ENCODE data around the gene TPM1. TPM values are rescaled to one million over a fixed set of nuclear protein-coding genes. Genes with fewer than 3 reads are reported as not detected.

TPM1 gene
- total RNA-seq, 1 donor from 2014 or later = 2,445 TPM

DNA sequence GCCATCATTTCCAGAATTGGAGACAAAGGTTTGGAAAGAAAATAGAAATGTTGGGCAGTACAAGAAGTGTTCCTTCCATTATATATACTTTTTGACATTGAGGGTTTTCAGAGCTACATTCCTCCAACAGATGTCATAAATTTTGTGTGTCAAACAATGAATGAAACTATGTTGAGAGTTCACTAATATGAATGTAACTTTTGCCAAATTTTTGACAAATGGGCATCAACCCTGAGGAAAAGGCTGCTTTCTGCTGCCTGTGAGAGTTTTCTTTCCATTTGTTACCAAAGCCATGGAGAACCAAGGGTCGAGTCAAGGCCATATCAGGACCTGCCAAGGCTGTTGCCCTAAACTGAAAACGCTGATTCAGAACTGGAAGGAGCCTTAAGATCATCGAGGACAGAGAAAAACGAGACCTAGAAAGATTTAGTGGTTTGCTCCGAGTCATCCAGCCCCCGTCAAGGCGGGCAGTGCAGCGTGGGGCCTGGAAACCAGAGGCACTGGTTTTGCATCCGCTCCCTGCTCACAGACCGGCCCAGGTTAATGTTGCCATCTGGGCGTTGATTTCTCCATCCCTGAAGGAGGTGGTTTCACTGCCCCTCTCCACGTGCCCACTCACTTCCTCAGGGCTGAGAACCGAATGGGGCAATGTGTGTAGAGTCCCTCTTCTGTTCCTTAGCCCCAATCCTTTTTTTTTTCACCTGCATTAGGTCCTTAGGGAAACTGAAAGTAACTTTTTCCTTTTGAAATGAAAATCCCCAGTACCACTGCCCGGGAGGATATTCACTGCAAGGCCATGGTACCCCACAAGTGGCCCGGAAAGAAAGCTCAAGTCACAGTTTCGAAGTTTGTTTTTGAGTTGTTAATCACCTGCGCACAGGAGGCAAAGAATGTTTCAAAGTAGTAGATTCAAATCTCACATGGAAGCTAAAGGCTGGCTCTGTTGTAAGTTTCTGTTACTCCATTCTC is 32.8 kb downstream of the TPM1 start:
- DNase-seq (ENCODE audit: low spot score) = peak; percentile 75

DNA sequence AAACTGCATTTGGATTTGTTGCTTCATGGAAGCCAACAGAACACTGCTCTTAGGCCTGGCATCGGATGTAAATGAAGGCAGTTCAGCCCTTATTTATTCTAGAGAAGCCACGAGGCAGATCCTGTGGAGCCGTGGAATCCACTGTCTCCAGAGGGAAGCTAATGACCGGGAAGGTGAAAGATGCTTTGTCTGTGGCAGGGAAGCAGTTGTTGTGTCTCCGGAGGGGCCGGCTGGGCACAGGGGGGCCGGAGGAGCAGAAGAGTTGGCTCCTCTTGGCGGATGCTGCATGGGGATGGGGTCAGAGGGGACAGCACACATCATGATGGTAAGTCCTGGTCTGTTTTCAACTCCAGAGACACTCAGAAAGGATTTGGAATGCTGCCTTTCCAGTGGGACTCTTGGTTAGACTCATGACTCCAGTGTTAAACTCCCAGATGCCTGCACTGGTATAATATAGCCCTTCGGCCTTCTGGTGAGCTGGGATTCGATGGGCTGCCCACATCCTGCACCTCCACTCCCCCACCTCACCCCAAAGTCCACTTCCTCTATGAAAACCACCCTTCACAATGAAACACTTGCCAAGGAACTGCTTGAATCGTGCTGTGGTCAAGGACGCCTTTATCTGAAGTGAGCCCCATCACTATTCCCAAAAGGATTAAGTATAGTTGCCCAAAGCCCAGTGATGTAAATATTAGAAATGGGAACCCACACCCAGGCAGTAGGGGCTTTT is 33.6 kb downstream of the TPM1 start:
- DNase-seq (ENCODE audit: low spot score) = no peak

DNA sequence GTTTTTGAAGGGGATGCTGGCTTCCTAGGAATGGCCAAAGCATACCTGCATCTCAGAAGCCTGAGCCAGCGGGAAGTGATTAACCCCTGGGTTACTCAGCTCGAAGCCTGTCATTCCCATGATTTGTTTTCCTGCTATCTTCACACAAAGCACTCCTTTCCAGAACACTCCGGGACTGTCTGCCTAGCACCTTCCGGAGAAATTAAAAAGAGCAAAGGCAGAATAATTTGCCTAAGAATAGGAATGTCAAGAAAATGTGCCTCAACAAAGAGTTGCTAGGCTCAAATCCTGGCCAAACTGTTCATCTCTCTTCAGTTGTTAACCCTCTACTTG is 34.1 kb downstream of the TPM1 start:
- DNase-seq (ENCODE audit: low spot score) = no peak

DNA sequence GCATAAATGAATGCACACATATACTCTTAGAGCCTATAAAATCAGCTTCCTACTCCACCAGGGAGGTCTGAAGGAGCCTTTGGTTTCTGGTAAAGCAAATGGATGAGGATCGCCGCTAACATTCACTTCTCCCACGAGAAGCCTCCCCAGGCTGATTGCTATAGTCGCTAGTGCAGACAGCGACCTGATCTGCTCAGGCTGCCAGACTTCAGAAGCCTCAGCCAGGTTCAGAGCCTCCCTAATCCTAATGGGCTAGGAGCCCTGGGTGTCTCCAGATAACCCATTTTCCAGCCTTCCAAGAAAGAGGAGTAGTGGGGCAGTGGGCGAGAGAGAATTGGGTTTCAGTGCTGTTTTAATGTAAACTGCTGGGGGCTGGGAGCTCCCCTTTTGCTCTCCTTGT is 35.4 kb downstream of the TPM1 start:
- peak; percentile 60 for DNase-seq (ENCODE audit: low spot score)

DNA sequence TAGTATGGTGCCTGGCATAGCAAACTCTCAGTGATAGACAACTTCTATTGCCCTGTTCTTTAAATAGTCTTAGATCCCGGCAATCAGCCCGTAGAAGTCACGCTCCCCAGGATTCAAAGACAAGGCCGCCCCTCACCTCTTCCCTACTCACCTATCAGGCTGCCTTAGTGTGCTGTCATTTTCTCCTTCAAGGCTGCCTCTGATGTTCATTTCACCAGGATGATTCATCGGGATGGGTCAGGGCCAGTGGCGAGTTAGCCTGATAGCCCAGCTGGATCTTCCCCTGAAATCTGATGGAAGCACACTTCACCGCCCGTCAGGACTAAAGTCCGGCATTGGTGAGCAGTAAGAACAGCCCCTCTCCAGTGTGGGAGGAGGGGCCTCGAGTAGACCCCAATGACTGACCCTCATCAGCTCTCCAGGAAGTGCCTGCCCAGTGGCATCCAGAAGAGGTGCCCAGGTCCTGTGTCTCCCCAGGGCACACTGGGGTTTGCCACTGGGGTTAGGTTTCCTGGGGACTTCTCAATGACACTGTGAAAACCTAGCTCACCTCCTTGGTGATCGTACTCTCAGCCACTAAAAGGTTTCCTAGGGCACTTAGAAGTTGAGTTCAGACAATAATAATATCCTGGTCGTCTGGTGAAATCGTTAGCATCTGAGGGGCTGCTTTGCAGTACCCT is 37.5 kb downstream of the TPM1 start:
- no peak for DNase-seq (ENCODE audit: low spot score)

DNA sequence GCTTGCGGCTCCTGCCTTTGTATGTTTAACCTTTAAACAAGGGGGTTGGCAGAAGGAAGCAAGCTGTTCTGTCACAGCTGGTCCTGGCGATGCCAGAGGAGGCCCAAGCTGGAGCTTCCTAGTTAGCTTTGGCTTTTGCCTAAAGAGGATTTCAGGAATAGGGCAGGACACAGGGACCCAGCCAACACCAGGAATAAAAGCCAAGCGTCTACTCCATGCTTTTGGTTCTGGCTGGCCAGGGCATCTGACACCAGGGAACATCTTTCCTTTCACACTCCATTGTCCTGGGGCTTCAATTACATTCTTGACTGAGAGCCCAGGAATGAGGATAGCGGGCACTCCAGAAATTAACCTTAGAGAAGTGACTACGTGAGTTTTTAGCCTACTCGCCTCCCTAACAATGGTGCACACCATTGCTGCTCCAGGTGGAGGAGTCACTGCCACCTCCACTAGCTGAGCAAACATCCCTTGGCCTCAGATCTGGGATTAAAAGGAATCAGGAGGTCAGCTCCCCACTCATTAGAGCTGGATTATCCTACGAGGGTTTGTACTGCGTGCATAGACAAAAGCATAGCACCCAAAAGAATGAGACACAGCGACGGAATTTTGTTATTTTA is 38.2 kb downstream of the TPM1 start:
- DNase-seq (ENCODE audit: low spot score) = no peak

DNA sequence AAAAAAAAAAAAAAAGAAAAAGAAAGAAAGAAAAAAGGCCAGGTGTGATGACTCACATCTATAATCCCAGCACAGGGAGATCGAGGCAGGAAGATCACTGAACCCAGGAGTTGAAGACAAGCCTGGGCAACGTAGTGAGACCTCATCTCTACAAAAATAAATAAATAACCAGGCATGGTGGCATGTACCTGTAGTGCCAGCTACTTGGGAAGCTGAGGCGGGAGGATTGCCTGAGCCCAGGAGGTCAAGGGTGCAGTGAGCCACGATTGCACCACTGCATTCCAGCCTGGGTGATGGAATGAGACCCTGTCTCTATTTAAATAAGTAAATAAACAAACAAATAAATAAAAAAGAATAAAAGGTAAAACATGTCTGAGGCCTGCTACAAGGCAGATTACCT is 39.8 kb downstream of the TPM1 start:
- DNase-seq (ENCODE audit: low spot score) = no peak

DNA sequence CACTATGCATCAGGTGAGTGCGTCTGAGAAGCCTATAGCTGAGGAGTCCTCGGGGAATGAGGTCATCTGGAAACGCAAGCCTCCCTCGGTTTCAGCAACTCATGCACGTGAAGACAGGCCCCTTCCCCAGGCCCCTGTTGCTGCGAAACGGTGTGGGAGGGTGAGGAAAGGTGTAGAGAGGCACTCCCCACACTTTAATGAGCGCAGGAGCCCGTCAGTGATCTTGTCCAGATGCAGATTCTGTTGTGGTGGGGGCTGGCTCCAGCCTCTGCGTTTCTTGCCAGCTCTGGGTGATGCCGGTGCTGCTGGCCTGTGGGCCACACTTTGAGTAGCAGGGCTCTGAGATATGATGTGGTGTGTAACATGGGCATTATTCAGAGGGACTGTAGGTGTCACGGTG is 40.5 kb downstream of the TPM1 start:
- DNase-seq (ENCODE audit: low spot score) = peak; percentile 65

DNA sequence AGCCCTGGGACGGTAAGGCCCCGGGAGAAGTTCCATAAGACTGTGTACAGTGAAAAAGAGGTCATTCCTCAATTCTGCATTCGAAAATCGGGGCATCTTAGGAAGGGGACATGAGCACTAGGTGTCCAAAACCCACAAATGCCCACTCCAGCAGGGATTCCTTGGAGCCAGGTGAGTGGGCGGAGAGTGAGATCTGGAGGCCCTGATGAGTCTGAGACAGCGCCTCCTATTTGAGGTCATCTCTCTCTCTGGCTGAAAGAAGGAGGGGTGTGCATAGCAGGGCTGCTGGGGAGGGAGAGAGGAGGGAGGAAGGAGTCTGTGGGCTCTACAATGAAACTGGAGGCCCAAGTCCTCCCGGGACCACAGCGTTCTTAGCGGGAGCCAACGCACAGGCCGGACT is 41.0 kb downstream of the TPM1 start:
- DNase-seq (ENCODE audit: low spot score) = no peak

DNA sequence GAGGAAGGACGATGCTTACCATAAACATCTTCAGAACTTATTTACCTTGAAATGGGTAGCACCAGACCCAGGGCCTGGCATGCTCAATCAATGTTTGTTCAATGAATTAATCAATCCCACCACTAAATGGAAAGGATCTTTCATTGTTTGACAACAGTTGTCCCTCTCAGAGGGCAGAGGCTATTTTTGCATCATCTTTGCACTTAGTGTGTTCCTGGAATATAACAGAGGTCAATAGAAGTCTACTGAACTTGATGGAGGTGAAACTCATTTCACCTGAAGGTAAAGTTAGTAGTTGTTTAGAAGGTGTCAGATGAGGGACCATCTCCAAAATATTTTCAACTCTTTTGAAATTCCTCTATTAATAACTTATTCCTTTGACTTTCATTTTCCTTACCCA is 42.3 kb downstream of the TPM1 start:
- no peak for DNase-seq (ENCODE audit: low spot score)

DNA sequence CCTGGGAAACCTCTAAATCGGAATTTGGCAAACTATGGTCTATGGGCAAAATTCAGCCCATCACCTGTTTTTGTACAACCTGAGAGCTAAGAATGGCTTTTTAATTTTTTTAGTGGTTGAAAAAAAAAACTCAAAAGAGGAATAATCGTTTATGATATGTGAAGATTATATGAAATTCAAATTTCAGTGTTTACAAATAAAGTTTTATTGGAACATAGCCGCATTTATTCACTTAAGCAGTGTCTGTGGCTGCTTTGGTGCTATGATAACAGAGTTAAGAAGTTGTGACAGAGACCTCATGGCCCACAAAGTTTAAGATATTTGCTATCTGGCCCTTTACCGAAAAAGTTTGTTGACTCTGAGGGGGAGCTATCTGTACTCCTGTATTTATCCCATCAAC is 42.7 kb downstream of the TPM1 start:
- no peak for DNase-seq (ENCODE audit: low spot score)

DNA sequence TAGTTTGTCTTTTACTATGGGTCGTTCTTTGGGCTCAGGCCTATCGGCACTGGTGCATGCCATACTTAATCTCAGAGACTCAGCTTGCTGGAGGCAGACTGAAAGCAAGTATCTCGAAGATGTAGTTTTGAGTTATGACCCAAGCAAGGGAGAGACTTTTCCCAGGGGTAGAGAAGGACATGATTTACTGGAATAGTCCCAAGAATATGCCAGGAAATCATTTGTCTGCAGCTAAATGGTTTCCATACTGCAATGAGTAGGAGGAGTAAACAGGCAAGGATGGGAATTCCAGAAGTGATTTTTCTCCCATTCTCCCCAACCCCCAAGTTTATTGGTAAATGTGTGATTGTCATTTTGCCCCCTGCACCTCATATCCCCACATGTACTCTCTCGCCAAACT is 43.7 kb downstream of the TPM1 start:
- peak; percentile 72 for DNase-seq (ENCODE audit: low spot score)

DNA sequence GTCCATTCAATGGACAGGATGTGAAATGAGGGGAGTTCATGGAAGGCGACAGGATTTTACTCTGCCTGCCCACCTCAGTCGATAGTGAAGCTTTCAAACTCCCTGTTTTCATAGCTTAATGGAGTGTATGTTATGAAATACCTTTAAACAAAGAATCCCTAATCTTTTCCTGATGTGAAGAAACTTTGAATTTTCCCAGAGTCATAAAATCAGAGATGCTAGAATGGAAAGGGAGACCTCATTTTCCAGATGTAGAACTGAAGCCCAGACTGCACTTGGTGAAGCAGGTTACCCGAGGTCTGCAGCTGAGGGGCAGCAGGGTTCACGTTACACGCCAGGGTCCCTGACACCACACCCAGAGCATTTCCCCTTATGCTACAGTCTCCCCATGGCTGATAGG is 44.4 kb downstream of the TPM1 start:
- no peak for DNase-seq (ENCODE audit: low spot score)

DNA sequence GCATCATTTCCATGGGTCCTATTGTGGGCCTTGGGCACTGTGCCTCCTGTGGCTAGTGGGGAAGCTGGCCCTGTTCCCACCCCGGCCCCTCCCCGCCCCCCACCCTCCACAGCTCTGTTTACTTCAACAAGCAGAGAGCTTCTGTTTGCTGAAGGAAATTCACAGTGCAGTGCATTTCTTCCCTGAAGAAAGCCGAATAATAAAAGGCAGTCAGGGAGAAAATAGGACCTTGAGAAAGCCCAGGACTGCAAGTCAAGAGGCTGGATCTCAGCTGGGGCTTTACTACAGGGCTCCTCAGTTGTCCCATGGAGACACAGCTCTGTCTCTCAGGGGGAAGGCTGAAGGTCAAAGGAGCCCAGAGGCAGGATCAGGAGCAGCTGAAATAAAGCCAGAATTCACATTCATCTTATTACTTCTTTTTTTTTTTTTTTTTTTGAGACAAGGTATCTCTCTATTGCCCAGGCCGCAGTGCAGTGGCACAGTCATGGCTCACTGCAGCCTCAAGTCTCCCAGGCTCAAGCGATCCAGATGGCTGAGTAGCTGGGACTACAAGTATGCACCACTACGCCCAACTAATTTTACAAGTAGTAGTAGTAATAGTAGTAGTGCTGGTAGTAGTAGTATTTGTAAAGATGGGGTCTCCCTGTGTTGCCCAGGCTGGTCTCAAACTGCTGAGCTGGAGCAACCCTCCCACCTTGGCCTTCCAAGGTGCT is 46.1 kb downstream of the TPM1 start:
- peak; percentile 50 for DNase-seq (ENCODE audit: low spot score)

DNA sequence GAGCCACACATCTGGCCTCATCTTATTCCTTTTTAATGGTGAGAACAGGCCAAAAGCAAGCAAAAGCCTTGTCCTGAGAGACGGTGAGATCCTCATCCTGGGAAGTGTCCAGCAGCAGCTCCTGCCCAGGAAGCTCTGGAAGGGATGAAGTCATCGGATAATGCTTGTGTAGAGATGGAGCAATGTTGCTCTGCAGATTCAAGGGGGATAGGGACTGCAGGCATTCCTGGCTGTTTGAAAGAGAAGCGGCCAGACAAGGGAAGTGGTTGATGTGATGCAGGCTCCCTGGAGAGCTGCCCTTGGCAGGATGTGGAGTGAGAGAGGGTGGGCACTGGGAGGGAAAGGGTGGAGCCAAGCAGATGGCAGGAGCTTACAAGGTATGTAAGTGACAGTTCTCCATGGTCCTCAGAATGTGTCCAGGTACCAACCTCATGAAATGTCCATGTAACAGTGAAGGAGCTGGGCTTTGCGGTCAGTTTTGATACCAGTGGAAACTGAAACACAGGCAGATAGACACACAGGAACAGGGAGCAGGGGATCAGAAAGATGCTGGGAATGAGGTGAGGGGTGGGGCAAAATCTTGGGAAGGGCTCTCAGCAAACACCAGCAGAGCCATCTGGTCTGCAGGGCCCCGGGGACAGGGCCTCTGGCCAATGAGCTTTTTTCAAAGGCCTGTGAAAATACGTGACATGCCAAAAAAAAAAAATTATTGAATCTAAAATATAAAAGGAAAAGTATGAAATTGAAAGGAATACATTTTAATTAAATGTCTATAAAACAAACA is 46.9 kb downstream of the TPM1 start:
- DNase-seq (ENCODE audit: low spot score) = peak; percentile 97

DNA sequence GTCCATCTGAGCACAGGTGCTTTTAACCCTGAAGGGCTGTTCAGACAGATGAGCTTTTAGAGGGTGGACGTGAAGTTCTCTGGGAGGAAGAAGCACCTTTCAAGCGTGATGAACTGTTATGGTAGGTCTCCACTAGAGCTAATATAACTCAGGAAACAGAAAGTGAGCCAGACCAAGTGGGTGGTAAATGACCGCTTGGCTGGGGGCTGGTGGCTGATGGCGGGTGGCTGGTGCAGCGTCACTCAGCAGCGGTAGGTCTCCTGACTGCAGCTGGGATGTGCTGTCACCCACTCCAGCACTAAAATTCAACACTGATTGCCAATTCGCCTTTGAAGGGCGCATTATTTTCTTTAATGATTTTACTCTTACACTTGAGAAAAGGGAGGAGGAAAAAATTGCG is 47.9 kb downstream of the TPM1 start:
- DNase-seq (ENCODE audit: low spot score) = no peak

DNA sequence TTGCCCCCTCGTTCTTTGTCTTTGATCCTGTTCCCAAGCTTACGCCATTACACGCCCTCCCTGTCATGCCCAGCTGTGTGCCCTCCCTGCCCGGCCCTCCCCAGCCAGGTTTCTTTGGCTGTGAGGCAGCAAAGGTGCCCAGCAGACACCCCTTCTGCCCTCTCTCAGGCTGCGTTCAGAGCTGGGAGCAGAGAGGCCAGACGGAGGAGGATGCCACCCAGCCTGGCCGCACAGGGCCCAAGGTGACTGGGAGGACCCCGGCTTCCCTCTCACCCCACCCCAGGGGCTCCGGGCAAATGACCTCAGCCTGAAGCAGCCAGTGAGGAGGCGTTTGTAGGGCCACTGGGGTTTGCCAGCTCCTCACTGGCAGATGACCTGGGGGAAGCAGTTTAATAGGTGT is 48.3 kb downstream of the TPM1 start:
- DNase-seq (ENCODE audit: low spot score) = no peak

DNA sequence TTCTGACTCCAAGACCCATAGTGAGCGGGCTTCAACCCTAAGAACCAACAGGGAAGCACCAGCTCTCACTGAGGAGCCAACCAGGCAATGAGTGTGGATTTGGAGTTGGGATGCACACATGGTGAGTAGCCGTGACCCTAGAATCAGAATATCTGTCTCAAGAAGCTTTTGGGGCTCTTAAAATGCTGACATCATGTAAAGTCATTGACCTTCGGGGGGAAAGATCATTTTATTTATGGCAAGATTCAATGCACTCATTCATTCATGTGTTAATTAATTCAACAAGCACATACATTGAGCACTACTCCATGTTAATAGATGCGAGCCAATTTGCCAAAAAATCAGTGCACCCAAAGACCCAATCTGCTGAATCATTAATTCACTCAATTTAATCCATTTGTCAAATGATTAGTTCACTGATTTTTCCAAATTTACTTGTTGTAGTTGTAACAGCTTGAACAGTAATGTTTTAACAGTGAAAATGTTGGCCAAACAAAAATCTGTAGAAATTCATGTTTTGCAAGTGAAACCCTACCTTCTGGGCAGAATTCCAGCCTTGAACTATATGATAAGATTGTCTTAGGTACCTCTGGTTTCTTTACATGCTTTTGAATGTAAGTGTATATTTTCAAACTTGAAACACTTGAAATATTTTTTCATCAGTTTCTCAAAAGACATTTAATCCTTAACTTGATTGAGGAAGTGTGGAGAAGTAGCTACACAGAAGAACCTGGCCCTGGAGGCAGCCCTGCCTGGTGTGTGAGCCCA is 49.3 kb downstream of the TPM1 start:
- DNase-seq (ENCODE audit: low spot score) = no peak

DNA sequence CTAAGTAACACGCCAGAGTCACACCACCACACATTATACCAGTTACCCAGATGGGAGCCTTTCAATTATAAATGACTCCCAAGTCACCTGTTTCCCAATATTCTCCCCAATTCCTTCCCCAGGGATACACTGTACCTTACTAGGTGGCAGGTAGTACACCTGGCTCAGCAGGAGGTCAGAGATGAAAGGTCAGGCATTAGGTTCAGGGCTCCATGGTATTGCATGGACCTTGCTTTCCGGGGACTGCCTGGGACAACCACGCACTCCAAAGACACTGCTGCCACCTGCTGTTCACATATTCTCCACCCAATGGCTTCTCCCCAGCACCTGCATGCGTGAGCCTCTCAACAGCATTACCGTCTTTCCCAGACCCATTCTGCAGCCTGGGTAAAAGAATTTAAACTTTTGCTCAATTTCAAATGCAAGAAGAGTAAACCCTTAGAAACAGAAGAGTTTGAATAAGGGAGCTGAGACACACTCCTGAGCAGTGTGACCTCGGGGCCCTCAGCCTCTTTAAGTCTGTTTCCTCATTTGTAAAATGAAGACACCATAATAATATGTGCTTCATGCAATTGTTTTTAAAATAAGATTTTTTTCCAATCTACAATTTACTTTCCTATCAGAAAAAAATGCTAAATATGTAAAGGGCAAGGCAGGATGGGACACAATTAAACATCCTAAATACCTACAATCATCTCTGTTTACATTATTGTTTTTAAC is 51.1 kb downstream of the TPM1 start:
- DNase-seq (ENCODE audit: low spot score) = peak; percentile 81
